ENCODE results near the gene LDLRAD4. TPM values are rescaled to one million over a fixed set of nuclear protein-coding genes. Genes with fewer than 3 reads are reported as not detected.

The LDLRAD4 gene
- total RNA-seq, 1 experiment from 2014 or later = 1.7 TPM

DNA sequence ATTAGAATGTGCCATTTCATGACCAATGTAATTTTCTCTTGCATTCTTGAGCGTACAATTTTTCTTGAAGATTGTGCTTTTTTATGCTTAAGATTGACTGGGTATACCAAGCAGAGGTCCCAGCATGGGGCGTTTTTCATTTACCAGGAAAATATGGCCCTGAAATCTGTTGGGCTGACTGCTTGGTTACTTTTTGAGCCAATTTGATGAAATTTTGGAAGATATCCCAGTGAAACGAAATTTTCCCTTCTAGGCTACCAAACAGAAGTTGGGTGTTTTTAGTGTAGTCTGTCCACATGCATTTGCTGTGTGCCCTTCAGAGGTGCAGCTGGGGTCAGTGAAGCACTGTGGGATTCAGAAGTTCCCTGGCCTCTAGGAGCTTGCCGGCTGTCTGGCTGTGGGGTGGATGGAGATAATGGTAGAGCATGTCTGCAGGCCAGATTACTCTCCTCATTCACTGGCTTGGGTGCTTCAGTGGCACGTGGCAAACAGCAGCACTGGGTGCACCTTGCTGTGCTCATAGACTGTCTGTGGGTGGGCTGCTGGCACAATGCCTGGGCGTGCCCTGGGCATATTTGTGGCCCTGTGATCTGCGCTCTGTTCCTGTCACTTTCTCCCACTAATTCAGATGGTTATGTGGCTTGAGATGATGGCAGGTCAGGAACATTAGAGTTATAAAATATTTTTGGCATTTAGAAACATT, 73.3 kb downstream of the LDLRAD4 start:
- H3K9me3 ChIP-seq (ENCODE audit: insufficient read depth, low read depth) = no peaks in the 10 kb centered on the region
- no peaks in the 10 kb centered on the region for H3K4me1 ChIP-seq (replicated peaks; ENCODE audit: insufficient read depth)
- no TSS peak for BruUV-seq (replicated peaks)
- TF ChIP-seq EZH2 (IDR thresholded peaks at IDR 0.05; ENCODE audit: low read depth) = no peak
- TF ChIP-seq, protein P1, sequence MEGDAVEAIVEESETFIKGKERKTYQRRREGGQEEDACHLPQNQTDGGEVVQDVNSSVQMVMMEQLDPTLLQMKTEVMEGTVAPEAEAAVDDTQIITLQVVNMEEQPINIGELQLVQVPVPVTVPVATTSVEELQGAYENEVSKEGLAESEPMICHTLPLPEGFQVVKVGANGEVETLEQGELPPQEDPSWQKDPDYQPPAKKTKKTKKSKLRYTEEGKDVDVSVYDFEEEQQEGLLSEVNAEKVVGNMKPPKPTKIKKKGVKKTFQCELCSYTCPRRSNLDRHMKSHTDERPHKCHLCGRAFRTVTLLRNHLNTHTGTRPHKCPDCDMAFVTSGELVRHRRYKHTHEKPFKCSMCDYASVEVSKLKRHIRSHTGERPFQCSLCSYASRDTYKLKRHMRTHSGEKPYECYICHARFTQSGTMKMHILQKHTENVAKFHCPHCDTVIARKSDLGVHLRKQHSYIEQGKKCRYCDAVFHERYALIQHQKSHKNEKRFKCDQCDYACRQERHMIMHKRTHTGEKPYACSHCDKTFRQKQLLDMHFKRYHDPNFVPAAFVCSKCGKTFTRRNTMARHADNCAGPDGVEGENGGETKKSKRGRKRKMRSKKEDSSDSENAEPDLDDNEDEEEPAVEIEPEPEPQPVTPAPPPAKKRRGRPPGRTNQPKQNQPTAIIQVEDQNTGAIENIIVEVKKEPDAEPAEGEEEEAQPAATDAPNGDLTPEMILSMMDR (conservative IDR thresholded peaks at IDR 0.05) = no peak
- POLR2A ChIA-PET (ENCODE audit: unreplicated experiment) = no interaction called here
- H2AFZ ChIP-seq = no peak overlapping the region
- no peaks in the 10 kb centered on the region for H3K9me2 ChIP-seq (ENCODE audit: insufficient read depth)
- no peak overlapping the region for H3K27ac ChIP-seq
- H3K4me3 ChIP-seq = no peak overlapping the region
- H3K27me3 ChIP-seq (ENCODE audit: insufficient read depth, low read depth) = peaks cover 83% of the 10 kb centered on the region
- H3F3A ChIP-seq (ENCODE audit: insufficient read depth, low read depth) = no peaks in the 10 kb centered on the region
- CTCF ChIA-PET = no interaction called here
- H3K79me2 ChIP-seq (ENCODE audit: low read depth) = no peaks in the 10 kb centered on the region
- H4K20me1 ChIP-seq (ENCODE audit: insufficient read depth) = no peaks in the 10 kb centered on the region
- H3K36me3 ChIP-seq (ENCODE audit: low read depth) = no peaks in the 10 kb centered on the region
- no peak for DNase-seq
- H3K4me2 ChIP-seq = no peak overlapping the region
- intact Hi-C loops (cut with micrococcal nuclease; ENCODE audit: unreplicated experiment) = no loop called here

DNA sequence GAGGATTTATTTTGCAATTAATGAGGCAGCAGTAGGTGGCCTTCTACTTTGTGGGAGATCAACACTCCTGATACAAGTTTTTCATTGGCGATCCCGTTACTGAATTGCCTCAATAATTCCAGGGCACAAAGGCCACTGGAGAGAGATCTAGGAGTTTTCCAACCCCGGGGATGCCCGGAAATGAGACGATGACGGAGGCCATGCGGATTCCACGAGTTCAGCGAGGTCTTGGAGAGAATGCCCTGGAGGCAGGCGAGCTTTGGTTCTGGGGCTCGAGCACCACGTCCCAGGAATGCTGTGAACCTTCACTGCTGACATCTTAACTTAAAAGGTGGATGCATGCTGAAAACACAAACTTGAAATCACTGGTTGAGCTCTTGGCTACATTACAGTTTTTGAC, 74.2 kb downstream of the LDLRAD4 start:
- intact Hi-C loops (cut with micrococcal nuclease; ENCODE audit: unreplicated experiment) = no loop called here
- Histone ChIP-seq H3K4me1 (replicated peaks; ENCODE audit: insufficient read depth) (no peaks in the 10 kb centered on the region), H2AFZ (no peak overlapping the region), H3K27me3 (ENCODE audit: insufficient read depth, low read depth) (peaks cover 83% of the 10 kb centered on the region), H3K4me3 (no peak overlapping the region), H4K20me1 (ENCODE audit: insufficient read depth) (no peaks in the 10 kb centered on the region), H3K79me2 (ENCODE audit: low read depth) (no peaks in the 10 kb centered on the region), H3K9me3 (ENCODE audit: insufficient read depth, low read depth) (no peaks in the 10 kb centered on the region), H3K9me2 (ENCODE audit: insufficient read depth) (no peaks in the 10 kb centered on the region), H3K4me2 (no peak overlapping the region), H3K36me3 (ENCODE audit: low read depth) (no peaks in the 10 kb centered on the region), H3K27ac (no peak overlapping the region), H3F3A (ENCODE audit: insufficient read depth, low read depth) (no peaks in the 10 kb centered on the region)
- DNase-seq = no peak
- CTCF ChIA-PET = no interaction called here
- BruUV-seq (replicated peaks) = no TSS peak
- POLR2A ChIA-PET (ENCODE audit: unreplicated experiment) = no interaction called here
- TF ChIP-seq, protein P1 (conservative IDR thresholded peaks at IDR 0.05) = no peak
- TF ChIP-seq EZH2 (IDR thresholded peaks at IDR 0.05; ENCODE audit: low read depth) = no peak

DNA sequence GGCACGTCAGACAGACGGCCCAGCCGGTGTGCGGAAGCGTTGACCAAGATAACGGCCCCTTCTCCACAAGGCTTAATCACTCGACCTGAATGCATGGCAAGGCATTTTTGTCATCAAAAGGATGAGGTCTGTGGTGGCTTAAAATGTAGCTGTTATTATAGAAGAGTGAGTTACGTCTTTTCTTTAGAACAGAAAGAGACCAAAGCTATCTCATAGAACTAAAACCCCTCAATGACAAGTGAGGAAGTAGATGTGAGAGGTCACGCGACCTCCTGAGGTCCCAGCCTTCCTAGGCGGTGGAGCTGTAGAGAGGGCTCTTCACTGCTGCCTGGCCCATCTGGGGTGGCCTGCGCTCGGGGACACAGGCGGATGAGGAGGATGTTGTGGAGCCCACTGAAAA, 75.7 kb downstream of the LDLRAD4 start:
- H3K4me3 ChIP-seq = no peak overlapping the region
- H3F3A ChIP-seq (ENCODE audit: insufficient read depth, low read depth) = no peaks in the 10 kb centered on the region
- H2AFZ ChIP-seq = no peak overlapping the region
- no peaks in the 10 kb centered on the region for H3K9me2 ChIP-seq (ENCODE audit: insufficient read depth)
- no peaks in the 10 kb centered on the region for H3K79me2 ChIP-seq (ENCODE audit: low read depth)
- ChIA-PET POLR2A (ENCODE audit: unreplicated experiment) (no interaction called here), CTCF (no interaction called here)
- no peaks in the 10 kb centered on the region for H3K36me3 ChIP-seq (ENCODE audit: low read depth)
- TF ChIP-seq EZH2 (IDR thresholded peaks at IDR 0.05; ENCODE audit: low read depth) = no peak
- TF ChIP-seq, protein P1 (conservative IDR thresholded peaks at IDR 0.05) = no peak
- no peaks in the 10 kb centered on the region for H3K9me3 ChIP-seq (ENCODE audit: insufficient read depth, low read depth)
- no peaks in the 10 kb centered on the region for H4K20me1 ChIP-seq (ENCODE audit: insufficient read depth)
- no TSS peak for BruUV-seq (replicated peaks)
- intact Hi-C loops (cut with micrococcal nuclease; ENCODE audit: unreplicated experiment) = no loop called here
- no peak overlapping the region for H3K4me2 ChIP-seq
- H3K27ac ChIP-seq = no peak overlapping the region
- no peaks in the 10 kb centered on the region for H3K4me1 ChIP-seq (replicated peaks; ENCODE audit: insufficient read depth)
- peaks cover 77% of the 10 kb centered on the region for H3K27me3 ChIP-seq (ENCODE audit: insufficient read depth, low read depth)
- no peak for DNase-seq

Measured in PC-9 (cell line).